IPS-20b (cell line): ENCODE results near the gene KIF5B.
"Not testable (repeated sequence)": the region's sequence is repeated elsewhere in the genome, so short reads cannot be mapped to it uniquely, and the experiment has no call there.

Experiments
- H3K27ac ChIP-seq: one replicate; pipeline ENCODE4 v1.5.1; 2013; ENCODE audit warnings: low read length
- H3K27me3 ChIP-seq: 2 replicates; pipeline ENCODE4 v1.6.1; 2013; ENCODE audit warnings: mild to moderate bottlenecking, low read length, inconsistent platforms; ENCODE audit not compliant: insufficient read depth
- H3K36me3 ChIP-seq: 2 replicates; pipeline ENCODE4 v1.6.1; 2013; ENCODE audit warnings: low read depth, mild to moderate bottlenecking, inconsistent platforms, low read length, moderate library complexity; ENCODE audit not compliant: insufficient read depth
- H3K4me1 ChIP-seq: 2 replicates; pipeline ENCODE4 v1.6.1; 2013; ENCODE audit warnings: mild to moderate bottlenecking, control low read depth, inconsistent platforms, low read length, moderate library complexity; ENCODE audit not compliant: insufficient read depth
- H3K4me3 ChIP-seq: 2 replicates; pipeline ENCODE4 v1.5.1; 2013; ENCODE audit warnings: mild to moderate bottlenecking, low read length, inconsistent platforms
- H3K9ac ChIP-seq: 2 replicates; pipeline ENCODE4 v1.6.1; 2013; ENCODE audit warnings: low read depth, mild to moderate bottlenecking, inconsistent platforms, low read length, moderate library complexity
- H3K9me3 ChIP-seq: 2 replicates; pipeline ENCODE4 v1.6.1; 2013; ENCODE audit warnings: mild to moderate bottlenecking, low read depth, low read length, inconsistent platforms; ENCODE audit not compliant: insufficient read depth

Gene KIF5B

DNA sequence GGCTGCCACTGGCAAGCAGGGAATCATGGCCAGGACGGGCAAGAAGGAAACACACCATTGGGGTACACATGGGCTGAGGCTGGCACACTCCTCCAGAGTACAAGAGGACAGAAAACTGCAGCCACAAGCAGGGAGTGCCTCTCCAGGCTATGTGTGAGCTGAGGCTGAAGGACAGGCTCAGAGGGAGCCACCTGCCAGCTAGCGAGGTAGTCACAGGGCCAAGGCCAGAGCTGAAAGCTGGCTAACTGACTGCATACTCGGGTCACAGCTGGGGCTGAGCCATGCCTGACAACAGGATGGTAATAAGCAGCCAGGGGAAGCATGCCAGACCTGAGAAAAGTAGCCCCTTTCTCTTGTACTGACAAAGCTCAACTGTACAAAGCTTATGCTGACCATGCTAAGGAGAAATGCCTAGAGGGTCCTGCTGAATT lies 52.0 kb downstream of the KIF5B start:
- no peaks in the 10 kb centered on the region for H3K9me3 ChIP-seq
- H3K9ac ChIP-seq, result peak overlapping the region; percentile 20; the same call in 1 of the 2 replicates
- H3K4me3 ChIP-seq, result no peak overlapping the region
- H3K36me3 ChIP-seq, result peaks cover 18% of the 10 kb centered on the region
- H3K27ac ChIP-seq, result no peak overlapping the region
- H3K27me3 ChIP-seq, result no peaks in the 10 kb centered on the region
- peaks cover 29% of the 10 kb centered on the region for H3K4me1 ChIP-seq

DNA sequence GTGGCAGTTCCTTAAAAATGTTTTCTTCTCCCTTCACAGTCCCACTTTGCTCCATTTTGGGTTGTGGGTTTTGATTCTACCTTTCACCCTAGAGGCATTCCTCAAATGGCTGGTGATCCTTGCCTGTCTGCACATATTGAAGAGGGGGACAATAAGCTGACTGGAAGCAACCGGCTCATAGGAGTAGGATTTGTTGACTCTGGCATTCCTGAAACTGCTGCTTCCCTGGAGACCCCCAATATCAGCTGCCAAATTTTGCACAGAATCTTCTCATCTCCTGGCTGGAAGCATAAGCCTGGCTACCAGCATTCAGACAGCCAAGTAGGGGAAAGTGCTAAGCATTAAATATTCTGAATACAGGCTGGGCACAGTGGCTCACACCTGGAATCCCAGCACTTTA lies 53.7 kb downstream of the KIF5B start:
- peaks cover 7% of the 10 kb centered on the region; the same call in 1 of the 2 replicates for H3K36me3 ChIP-seq
- peak overlapping the region; percentile 32; the same call in 1 of the 2 replicates for H3K4me3 ChIP-seq
- H3K4me1 ChIP-seq, result peaks cover 33% of the 10 kb centered on the region
- H3K27ac ChIP-seq, result peak overlapping the region; percentile 94
- H3K9me3 ChIP-seq, result no peaks in the 10 kb centered on the region
- H3K27me3 ChIP-seq, result no peaks in the 10 kb centered on the region
- H3K9ac ChIP-seq, result peak overlapping the region; percentile 63; the same call in 1 of the 2 replicates

- no peaks in the 10 kb centered on the region for H3K9me3 ChIP-seq
- peak overlapping the region; percentile 21; the same call in 1 of the 2 replicates for H3K9ac ChIP-seq
- no peak overlapping the region for H3K4me3 ChIP-seq
- H3K27ac ChIP-seq, result no peak overlapping the region
- no peaks in the 10 kb centered on the region for H3K27me3 ChIP-seq
- H3K36me3 ChIP-seq, result no peaks in the 10 kb centered on the region
- peaks cover 33% of the 10 kb centered on the region for H3K4me1 ChIP-seq
These were observed 55.3 kb downstream of the KIF5B start for GRCh38 chr10:32000937-32001336.

DNA sequence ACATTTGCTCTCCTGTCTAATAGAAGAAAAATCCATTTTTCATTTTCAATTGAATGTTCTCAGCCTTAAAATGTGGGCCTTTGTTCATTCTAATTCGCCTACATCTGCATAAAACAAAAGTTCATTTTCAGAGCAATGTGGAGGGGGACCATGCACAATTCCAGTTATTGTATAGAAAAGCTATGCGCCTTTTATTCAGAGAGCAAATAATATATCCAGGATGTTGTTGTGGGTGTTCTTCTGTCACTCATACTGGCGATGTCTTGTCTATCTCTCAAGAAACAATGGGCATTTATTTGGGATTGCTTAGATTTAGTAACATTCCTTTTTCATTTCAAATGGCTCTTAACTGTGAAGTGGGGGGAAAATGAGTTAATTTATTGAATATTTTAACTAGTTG lies 56.4 kb downstream of the KIF5B start:
- Histone ChIP-seq H3K27me3 (no peaks in the 10 kb centered on the region), H3K27ac (no peak overlapping the region), H3K4me3 (no peak overlapping the region), H3K4me1 (peaks cover 33% of the 10 kb centered on the region), H3K9me3 (no peaks in the 10 kb centered on the region), H3K36me3 (no peaks in the 10 kb centered on the region), H3K9ac (no peak overlapping the region)

DNA sequence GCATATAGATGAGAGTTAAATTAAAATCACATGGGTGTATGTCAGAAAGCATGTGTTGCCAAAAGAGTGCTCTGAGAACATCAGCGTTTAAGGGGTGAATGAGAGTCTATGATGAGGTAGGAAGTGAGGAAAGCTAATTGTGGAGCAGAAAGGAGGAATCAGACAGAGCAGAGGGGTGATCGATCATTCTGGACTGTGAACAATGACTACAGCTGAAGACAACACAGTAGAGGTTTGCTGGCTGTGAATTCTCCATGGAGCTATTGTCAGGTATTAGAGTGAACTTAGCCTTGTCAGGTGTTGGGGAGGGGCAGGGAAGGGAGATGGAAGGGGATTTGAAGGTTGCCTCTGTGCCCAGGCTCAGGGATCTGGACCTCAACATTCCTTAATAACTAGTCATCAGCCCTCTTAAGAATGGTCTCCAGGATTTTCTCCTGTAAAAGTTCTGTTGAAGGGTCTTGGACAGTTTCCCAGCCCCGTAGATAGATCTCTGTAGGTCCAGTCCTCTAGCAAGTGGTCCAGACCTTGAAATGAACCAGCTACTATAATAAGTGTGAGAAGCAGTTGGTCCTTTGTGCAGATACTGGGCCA lies 57.1 kb downstream of the KIF5B start:
- Histone ChIP-seq H3K4me3 (no peak overlapping the region), H3K27me3 (no peaks in the 10 kb centered on the region), H3K9ac (no peak overlapping the region), H3K4me1 (peaks cover 30% of the 10 kb centered on the region), H3K36me3 (no peaks in the 10 kb centered on the region), H3K9me3 (no peaks in the 10 kb centered on the region), H3K27ac (no peak overlapping the region)

- H3K4me1 ChIP-seq, result peaks cover 12% of the 10 kb centered on the region
These were observed 61.3 kb downstream of the KIF5B start for GRCh38 chr10:31994926-31995325.

DNA sequence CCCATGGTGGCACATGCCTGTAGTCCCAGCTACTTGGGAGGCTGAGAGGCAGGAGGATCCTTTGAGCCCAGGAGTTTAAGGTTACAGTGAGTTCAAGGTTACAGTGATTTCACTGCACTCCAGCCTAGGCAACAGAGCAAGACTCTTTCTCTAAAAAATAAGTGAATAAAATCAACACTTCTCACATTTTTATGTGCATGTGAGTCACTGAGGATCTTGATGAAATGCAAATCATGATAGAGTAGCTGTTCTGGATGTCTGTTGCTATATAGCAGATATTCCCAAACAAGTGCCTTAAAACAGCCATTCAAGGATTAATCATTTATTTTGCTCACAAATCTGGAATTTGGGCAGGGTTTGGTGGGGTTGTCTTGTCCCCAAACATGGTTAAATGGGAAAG lies 65.3 kb downstream of the KIF5B start:
- no peak overlapping the region for H3K4me3 ChIP-seq
- no peak overlapping the region for H3K27ac ChIP-seq
- no peaks in the 10 kb centered on the region for H3K4me1 ChIP-seq
- no peak overlapping the region for H3K9ac ChIP-seq
- H3K9me3 ChIP-seq, result no peaks in the 10 kb centered on the region
- H3K27me3 ChIP-seq, result no peaks in the 10 kb centered on the region
- no peaks in the 10 kb centered on the region for H3K36me3 ChIP-seq

More at GRCh38 chr10:31994926-31995325, 61.3 kb downstream of the KIF5B start:
- Histone ChIP-seq H3K27ac (no peak overlapping the region), H3K27me3 (no peaks in the 10 kb centered on the region), H3K9me3 (no peaks in the 10 kb centered on the region), H3K4me3 (no peak overlapping the region), H3K9ac (no peak overlapping the region), H3K36me3 (no peaks in the 10 kb centered on the region)

- H3K4me3 ChIP-seq, H3K27ac ChIP-seq, H3K9ac ChIP-seq: not testable (repeated sequence)
These were observed 68.4 kb downstream of the KIF5B start for GRCh38 chr10:31987786-31988185.

GRCh38 chr10:31982111-31982510 lies 74.1 kb downstream of the KIF5B start:
- Histone ChIP-seq H3K4me3 (no peak overlapping the region), H3K9me3 (peaks cover 7% of the 10 kb centered on the region), H3K27ac (no peak overlapping the region), H3K36me3 (no peaks in the 10 kb centered on the region), H3K27me3 (no peaks in the 10 kb centered on the region), H3K9ac (no peak overlapping the region), H3K4me1 (peaks cover 7% of the 10 kb centered on the region; the same call in 1 of the 2 replicates)

More at GRCh38 chr10:31987786-31988185, 68.4 kb downstream of the KIF5B start:
- H3K9me3 ChIP-seq, H3K36me3 ChIP-seq, H3K4me1 ChIP-seq, H3K27me3 ChIP-seq: not testable (repeated sequence)

DNA sequence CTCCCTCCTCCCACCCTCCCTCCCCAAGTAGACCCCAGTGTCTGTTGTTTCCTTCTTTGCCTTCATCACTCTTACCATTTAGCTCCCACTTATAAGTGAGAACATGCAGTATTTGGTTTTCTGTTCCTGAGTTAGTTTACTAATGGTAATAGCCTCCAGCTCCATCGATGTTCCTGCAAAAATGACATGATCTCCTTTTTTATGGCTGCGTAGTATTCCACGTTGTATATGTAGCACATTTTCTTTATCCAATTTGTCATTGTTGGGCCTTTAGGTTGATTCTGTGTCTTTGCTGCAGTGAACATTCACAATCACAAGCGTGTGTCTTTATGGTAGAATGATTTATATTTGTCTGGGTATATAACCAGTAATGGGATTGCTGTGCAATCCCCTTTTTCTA lies 75.8 kb downstream of the KIF5B start:
- no peaks in the 10 kb centered on the region for H3K36me3 ChIP-seq
- no peaks in the 10 kb centered on the region for H3K27me3 ChIP-seq

GRCh38 chr10:31979071-31979470 lies 77.2 kb downstream of the KIF5B start:
- not testable (repeated sequence) for H3K27me3 ChIP-seq, H3K9me3 ChIP-seq, H3K27ac ChIP-seq, H3K36me3 ChIP-seq, H3K4me3 ChIP-seq, H3K9ac ChIP-seq
- peaks cover 12% of the 10 kb centered on the region for H3K4me1 ChIP-seq

More for the DNA sequence above, 75.8 kb downstream of the KIF5B start:
- H3K9me3 ChIP-seq, result peaks cover 7% of the 10 kb centered on the region
- H3K4me3 ChIP-seq, result no peak overlapping the region
- peaks cover 8% of the 10 kb centered on the region; the same call in 1 of the 2 replicates for H3K4me1 ChIP-seq
- H3K9ac ChIP-seq, result no peak overlapping the region
- no peak overlapping the region for H3K27ac ChIP-seq

DNA sequence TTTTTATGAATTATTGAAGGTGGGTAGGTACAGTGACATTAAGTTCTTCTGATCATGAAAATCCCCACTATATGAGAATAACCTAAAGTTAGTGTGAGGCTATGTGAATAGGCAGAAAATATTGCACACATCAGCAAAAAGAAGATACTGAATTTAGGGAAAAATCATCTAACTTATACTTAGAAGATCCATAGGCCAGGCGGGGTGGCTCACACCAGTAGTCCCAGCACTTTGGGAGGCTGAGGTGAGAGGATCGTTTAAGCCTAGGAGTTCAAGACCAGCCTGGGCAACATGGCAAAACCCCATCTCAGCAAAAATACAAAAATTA lies 78.1 kb downstream of the KIF5B start:
- Histone ChIP-seq H3K27ac (no peak overlapping the region), H3K27me3 (no peaks in the 10 kb centered on the region), H3K36me3 (no peaks in the 10 kb centered on the region), H3K9me3 (peaks cover 7% of the 10 kb centered on the region), H3K4me1 (peaks cover 12% of the 10 kb centered on the region), H3K9ac (no peak overlapping the region), H3K4me3 (no peak overlapping the region)
